Tongue (tissue), 2 donors: ENCODE results near the gene ACAD9. TPM values are rescaled to one million over a fixed set of nuclear protein-coding genes. Genes with fewer than 3 reads are reported as not detected.
A peak's percentile ranks its signal among the peaks of the same experiment; 100 is the strongest.
"Not testable (repeated sequence)": the region's sequence is repeated elsewhere in the genome, so short reads cannot be mapped to it uniquely, and the experiment has no call there.

Experiments used
- DNase-seq: peaks from one replicate; pipeline ENCODE4 v3.0.0-alpha.2; 2015
- total RNA-seq: library from RNA; depleted of rRNA; stranded (reverse); fragments of >200 nt; gene quantifications from one replicate; pipeline ENCODE4 v1.2.3, GENCODE V29; 2014

Gene ACAD9
- total RNA-seq, 1 donor from 2014 or later: 36.7 TPM

DNA sequence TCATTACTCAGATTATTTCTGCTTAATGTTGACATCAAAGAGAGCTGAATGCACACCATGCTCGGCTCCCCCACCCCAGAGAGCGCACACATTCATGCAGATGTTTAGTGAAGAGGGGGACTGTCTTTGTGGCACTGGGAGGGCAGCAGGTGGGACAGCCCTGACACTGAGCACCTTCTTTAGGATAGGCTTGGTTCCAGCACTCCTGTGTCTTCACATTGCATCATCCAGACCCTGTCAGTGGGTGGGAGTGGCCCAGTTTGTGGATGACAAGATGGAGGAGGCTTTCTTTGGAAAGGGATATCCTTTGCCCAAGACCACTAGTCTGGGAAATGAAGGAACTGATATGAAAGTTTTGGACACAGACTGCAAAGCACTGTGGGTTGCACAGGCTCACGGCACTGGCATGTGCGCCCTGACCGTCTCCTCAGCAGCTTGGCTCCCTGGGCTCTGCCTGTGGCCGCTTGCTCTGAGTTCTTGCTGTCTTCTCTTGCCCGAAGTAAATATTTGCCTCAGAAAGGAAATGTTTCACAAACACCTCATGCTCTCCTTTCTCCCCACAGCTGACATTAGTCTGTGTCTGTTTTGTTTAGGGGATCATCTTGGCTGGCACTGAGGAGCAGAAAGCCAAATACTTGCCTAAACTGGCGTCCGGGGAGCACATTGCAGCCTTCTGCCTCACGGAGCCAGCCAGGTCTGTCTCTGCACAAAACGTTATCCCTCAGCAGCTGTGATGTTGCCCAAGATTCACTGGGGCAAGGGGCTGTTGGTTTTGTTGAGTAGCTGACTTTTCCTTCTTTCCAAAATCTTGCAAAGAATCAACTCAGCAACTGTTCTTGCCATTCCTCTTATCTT lies 16.6 kb downstream of the ACAD9 start:
- no peak for DNase-seq

DNA sequence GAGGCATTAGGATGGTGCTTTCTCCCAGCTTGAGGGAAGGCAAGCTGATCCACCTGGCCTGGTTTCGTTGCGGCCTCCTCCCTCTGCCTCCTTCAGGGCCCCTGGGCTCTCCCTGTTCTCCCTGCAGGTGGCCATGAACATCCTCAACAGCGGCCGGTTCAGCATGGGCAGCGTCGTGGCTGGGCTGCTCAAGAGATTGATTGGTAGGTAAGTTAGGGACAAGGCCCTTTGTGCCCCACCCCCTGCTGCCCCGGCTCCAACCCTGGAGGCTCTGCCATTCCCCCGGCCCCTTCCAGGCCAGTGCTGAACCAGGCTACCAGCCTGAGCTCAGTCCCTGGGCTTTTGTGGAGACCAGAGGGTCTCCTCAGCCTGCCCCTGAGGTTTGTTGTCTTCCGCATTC lies 23.0 kb downstream of the ACAD9 start:
- no peak for DNase-seq

DNA sequence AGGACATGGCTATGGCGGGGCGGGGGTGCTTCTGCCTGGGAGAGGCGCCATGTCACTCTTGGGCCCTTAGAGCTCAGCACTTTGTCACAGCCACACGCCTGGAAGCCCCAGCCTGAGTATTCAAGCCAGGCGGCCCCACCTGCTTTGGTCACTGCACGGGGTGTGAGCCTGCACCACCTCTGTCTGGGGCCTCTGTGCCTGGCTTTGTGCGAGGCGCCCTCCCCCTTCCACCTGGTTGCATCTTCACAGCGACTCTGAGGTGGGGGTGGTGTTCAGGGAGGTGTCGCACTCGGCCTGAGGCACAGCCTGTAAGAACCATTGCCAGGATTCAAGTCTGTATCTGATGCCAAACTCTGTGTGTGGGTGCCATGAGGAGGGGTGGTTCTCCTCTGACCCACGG lies 24.1 kb downstream of the ACAD9 start:
- DNase-seq: no peak

DNA sequence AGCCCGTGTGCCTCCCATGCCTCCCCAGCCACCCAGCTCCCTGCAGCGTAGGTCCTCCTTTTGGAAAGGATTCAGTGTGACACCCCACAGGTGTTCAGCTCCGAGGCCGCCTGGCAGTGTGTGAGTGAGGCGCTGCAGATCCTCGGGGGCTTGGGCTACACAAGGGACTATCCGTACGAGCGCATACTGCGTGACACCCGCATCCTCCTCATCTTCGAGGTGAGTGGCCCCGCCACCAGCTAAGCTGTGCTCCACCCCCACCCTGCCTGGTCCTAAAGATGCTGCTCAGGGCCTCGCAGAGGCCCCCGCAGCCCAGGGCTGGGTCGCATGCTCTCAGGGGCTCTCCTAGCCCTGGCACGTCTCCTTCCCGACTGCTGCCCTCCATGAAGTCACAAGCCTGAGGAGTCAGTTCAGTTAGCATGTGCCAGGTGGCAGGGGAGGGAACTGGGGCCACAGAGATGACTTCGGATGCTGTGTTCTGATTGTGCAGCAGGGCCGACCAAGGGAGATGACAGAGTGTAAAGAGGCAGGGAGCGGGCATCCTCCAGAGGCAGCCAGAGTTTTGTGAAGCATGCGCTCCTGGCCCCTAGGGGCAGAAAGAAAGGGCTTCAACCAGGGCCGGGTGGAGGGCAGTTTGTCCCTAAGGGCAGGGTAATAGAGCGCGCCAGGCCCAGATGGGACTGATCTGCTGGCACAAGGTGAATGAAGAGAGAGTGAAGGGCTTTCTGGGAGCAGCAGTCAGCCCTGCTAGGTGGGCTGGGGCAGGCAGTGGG lies 26.8 kb downstream of the ACAD9 start:
- DNase-seq: no peak

GRCh38 chr3:128906804-128907525 lies 27.5 kb downstream of the ACAD9 start:
- no peak for DNase-seq

DNA sequence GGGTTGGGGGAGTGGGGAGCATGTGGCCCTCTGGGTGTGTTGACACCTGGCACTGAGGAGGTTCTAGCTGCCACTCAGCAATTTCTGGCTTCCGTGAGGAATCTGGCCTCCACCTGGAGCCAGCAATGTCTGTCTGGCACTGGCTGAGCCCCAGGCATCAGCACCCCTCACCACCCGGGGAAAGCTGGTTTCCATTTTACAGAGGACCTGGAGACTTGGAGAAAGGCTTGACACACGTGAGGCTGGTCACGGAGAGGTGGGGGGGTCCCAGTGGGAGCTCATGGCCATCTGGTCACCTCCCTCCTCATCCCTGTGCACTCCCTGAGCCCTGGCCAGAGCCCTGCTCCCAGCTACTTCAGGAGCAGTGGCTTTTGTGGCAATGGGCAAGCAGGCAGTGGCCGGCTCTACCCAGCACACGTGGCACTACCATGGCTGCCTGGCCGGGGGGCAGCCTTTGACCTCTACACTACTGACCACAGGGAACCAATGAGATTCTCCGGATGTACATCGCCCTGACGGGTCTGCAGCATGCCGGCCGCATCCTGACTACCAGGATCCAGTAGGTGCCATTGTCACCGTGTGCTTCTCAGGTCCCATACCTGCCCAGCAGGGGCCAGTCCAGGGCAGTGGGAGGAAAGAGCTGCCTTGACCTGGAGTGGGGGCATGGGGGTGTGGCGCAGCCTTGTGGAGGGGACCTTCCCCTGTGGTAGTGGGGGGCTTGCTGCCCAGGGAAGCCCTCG lies 28.5 kb downstream of the ACAD9 start:
- no peak for DNase-seq

- DNase-seq: no peak
These were observed 29.5 kb downstream of the ACAD9 start for GRCh38 chr3:128908951-128909350.

- no peak for DNase-seq
These were observed 30.6 kb downstream of the ACAD9 start for GRCh38 chr3:128910006-128910405.

- no peak for DNase-seq
These were observed 32.5 kb downstream of the ACAD9 start for GRCh38 chr3:128911911-128912310.

DNA sequence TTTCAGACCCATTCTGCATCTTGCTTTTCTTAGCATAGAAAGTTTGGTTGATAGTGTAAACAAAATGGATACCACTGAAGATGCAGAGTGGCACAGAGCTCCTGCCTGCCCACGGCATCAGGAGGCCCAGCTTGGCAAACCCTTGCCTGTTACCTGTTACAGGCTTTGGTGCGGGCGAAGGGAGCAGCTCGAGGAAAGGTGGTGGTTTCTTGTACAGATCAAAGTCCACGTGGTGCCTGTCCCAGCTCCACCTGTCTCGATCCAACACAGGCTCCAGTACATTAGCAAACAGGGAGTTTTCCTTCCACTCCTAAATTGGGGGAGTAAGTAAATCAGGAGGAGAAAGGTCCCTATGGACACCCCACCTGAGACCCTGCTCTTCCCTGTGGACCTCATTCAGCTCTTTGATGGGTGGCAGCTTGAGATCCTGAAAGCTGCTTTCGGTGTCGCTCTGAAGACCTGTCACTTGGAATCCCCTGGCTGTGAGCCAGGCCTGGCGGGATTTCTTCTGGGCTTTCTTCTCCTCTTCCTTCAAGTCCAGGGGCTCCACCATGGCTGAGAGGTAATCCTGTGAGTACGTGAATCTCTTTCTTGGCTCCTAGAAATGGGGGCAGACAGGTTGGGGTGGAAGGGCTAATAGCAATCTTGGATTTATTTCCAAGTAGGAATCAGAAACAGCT lies 35.7 kb downstream of the ACAD9 start:
- no peak for DNase-seq

- DNase-seq: peak; percentile 7
These were observed 37.9 kb downstream of the ACAD9 start for GRCh38 chr3:128917291-128917690.

GRCh38 chr3:128919988-128920387 lies 40.6 kb downstream of the ACAD9 start:
- no peak for DNase-seq

DNA sequence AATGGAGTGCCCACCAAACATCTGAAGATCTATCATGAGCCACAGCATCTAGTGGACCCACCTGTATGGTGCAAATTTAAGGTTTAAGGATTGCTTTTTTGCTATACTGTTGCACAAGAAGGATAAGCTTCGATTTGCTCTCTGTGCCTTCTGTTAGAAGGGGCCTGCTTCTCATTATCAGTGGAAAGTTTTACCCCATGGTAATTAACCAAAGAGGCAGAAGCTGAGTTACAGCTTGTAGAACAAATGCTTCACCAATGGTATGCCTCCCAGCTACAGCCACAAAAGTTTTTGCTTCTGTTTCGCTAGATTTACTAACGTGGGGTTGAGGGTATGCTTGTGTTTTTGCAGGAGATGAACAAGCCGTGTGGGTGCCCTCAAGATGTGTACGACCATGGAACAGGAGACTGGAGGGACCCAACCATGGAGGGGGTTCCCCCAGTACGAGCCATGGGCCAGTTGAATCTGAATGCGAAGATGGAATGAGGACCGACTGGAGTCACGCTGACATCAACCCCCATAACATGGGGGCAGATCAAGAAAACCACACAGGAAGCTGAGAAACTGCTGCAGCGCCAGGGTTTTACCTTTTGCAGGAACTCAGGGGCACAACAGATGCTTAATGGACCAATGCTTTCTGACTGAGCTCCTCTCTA lies 43.5 kb downstream of the ACAD9 start:
- no peak for DNase-seq

DNA sequence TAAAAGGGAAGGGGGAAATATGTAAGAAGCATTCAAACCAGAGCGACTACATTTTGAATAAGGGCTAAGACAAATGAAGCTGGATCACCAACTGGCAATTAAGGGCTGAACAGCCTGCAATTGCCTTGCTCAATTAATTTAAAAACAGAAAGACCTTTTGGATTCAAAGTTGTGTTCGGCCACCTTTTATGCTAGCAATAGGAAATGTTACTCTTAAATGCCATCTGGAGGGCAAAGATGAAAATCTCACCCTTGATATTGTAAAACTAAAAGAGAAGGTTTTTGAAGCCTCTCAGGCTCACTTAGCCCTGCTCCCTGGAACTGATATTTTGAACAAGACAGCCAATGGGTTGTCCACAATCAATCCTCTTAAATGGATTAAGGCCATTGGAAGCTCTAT lies 44.2 kb downstream of the ACAD9 start:
- no peak for DNase-seq

- not testable (repeated sequence) for DNase-seq
These were observed 44.6 kb downstream of the ACAD9 start for GRCh38 chr3:128923986-128924385.

- no peak for DNase-seq
These were observed 49.9 kb downstream of the ACAD9 start for GRCh38 chr3:128929364-128929763.

DNA sequence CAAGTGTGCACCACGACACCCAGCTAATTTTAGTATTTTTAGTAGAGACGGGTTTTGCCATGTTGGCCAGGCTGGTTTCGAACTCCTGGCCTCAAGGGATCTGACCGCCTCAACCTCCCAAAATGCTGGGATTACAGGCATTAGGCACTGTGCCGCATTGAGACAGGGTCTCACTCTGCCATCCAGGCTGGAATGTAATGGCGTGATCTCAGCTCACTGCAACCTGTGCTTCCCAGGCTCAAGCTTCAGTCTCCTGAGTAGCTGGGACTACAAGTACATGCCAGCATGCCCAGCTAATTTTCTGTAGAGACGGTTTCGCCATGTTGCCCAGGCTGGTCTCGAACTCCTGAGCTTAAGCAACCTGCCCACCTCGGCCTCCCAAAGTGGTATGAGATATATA lies 51.6 kb downstream of the ACAD9 start:
- no peak for DNase-seq

GRCh38 chr3:128932516-128933212 lies 53.2 kb downstream of the ACAD9 start:
- DNase-seq: no peak

GRCh38 chr3:128933213-128933921 lies 53.9 kb downstream of the ACAD9 start:
- DNase-seq: no peak

- no peak for DNase-seq
These were observed 54.5 kb downstream of the ACAD9 start for GRCh38 chr3:128933922-128934253.
